ENCODE data around the gene FOXD1.

GRCh38 chr5:73418244-73418691, 30.3 kb downstream of the FOXD1 start:
- TF ChIP-seq CTCF (IDR thresholded peaks at IDR 0.05): no peak
- TF ChIP-seq POLR2A (IDR thresholded peaks at IDR 0.05): no peak
